Motor neuron (in vitro differentiated cells): ENCODE data around the gene SRR. TPM values are rescaled to one million over a fixed set of nuclear protein-coding genes. Genes with fewer than 3 reads are reported as not detected.

Experiments used
- ATAC-seq, 8 experiments: fragments of 200-7000 bp; cut with Tn5 transposase; replicated peaks in 6 of 8; 2 replicates each; pipeline ENCODE4 v1.8.0; 2021; ENCODE audit warnings: mild to moderate bottlenecking in 8 of 8, moderate library complexity in 8 of 8
- H3K27ac ChIP-seq, 2 donors: fragments of 250-450 bp; sonication (Bioruptor Pico); 2 replicates each; pipeline ENCODE4 v1.9.0; 2021; ENCODE audit warnings: antibody characterized with exemption in 2 of 2, mild to moderate bottlenecking in 2 of 2, moderate library complexity in 1 of 2
- H3K4me1 ChIP-seq, 2 donors: fragments of 250-450 bp; sonication (Bioruptor Pico); replicated peaks in 1 of 2; 2 replicates each; pipeline ENCODE4 v1.6.1; 2021; ENCODE audit warnings: antibody characterized with exemption in 2 of 2, mild to moderate bottlenecking in 2 of 2, moderate library complexity in 1 of 2
- H3K4me3 ChIP-seq, 5 donors: fragments of 250-450 bp; sonication (Bioruptor Pico); 2 replicates each; pipeline ENCODE4 v1.9.0; 2021; ENCODE audit warnings: antibody characterized with exemption in 5 of 5, mild to moderate bottlenecking in 5 of 5, moderate library complexity in 4 of 5
- WGBS, 10 experiments: fragments of 450-650 bp; shearing (Covaris generic); methylation state at CpG; one replicate each; pipeline ENCODE4 v1.0.0; 2022; 5-methylcytosine and 5-hydroxymethylcytosine counted together
- in situ Hi-C, 9 experiments: fragments of 400-800 bp; cut with MboI; loops; one replicate each; pipeline ENCODE4 v1.15.0; 2021; ENCODE audit warnings: low sequenced_read_pairs in 9 of 9, low pct_unique_long_range_greater_than_20kb in 2 of 9; ENCODE audit not compliant: unreplicated experiment in 9 of 9
- total RNA-seq, 8 experiments: library from RNA; unstranded; fragments of 300-600 nt; gene quantifications; 2 replicates each; pipeline versions ENCODE4 v1.2.3 to v1.2.4, GENCODE V29; 2022

Gene SRR
- total RNA-seq, 8 experiments from 2014 or later = 4.9 to 24.0 (median 10.6) TPM

DNA sequence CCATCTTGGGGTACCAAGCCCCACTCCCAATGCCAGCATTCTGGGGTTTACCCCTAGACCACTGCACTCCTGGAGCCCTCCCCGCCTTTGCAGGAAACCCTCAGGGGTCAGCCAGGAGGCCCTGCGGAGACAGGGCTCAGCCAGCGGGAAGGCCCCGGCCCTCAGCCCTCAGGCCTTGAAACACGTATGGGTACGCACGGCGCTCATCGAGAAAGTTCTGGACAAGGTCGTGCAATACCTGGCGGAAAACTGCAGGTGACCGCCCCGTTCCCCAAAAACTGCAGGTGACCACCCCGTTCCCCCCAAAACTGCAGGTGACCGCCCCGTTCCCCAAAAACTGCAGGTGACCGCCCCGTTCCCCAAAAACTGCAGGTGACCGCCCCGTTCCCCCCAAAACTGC lies 58.3 kb downstream of the SRR start:
- no peak for ATAC-seq
- Histone ChIP-seq H3K4me1 (peaks cover 15 to 18% of the 10 kb centered on the region in 2 donors), H3K4me3 (no peak overlapping the region), H3K27ac (no peak overlapping the region)
- 100% methylated on average over 1 of the region's 20 CpGs; no CpG with 5 or more reads in 9 of the 10 experiments for WGBS, 10 experiments
- in situ Hi-C loops = no loop called here

DNA sequence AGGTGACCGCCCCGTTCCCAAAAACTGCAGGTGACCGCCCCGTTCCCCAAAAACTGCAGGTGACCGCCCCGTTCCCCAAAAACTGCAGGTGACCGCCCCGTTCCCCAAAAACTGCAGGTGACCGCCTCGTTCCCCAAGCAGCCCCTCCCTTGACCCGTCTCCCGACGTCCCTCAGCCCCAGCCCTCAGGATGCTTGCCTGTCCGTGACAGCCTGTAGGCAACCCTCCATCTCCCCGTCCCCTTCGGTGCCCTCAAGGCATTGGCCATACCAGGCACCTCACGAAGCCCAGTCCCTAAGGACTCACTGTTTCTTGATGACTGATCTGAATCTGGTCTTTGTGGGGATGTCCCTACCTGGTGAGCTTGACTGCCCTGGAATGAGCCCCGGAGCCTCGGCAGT lies 58.7 kb downstream of the SRR start:
- H3K4me3 ChIP-seq = no peak overlapping the region
- peaks cover 15 to 18% of the 10 kb centered on the region in 2 donors for H3K4me1 ChIP-seq
- 100% methylated on average over 1 to 3 of the region's 19 CpGs; no CpG with 5 or more reads in 8 of the 10 experiments for WGBS, 10 experiments
- no peak for ATAC-seq
- H3K27ac ChIP-seq = no peak overlapping the region
- in situ Hi-C loops = no loop called here

DNA sequence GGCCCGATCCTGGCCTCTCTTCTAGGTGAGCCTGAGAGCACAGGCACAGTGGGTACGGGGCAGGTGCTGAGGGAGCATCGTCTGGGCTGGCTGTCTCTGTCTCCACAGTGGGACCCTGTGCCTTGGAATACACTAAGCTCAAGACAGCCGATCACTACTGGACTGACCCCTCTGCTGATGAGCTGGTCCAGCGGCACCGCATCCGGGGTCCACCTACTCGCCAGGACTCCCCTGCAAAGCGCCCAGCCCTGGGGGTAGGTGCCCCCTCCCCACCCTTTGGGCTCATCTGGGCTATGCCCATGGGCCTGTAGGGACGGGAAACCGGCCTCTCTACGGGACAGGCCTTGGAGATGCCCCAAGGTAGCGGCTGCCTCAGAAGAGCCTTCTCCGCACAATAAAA lies 59.1 kb downstream of the SRR start:
- WGBS, 10 experiments = 90% methylated on average over 2 to 4 of the region's 14 CpGs; no CpG with 5 or more reads in 8 of the 10 experiments

DNA sequence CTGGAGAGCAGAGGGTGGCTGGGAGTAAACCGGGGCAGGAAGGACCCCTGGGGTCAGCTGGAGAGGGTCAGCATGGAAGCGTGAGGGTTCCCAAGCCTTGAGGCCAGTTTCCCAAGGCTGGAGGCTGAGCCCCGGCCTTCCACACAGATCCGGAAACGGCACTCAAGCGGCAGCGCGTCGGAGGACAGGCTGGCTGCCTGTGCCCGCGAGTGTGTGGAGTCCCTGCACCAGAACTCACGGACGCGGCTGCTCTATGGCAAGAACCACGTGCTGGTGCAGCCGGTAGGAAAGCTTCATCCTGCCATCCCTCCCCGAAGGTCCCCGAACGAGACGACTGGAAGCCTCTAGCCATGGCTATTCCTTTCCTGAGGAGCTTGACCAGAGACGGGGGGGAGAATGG lies 59.6 kb downstream of the SRR start:
- ATAC-seq = no peak
- in situ Hi-C loops = no loop called here
- Histone ChIP-seq H3K27ac (no peak overlapping the region), H3K4me1 (peaks cover 15 to 18% of the 10 kb centered on the region in 2 donors), H3K4me3 (no peak overlapping the region)
- WGBS, 10 experiments = 92 to 100% (median 96%) methylated on average over 4 to 12 of the region's 21 CpGs; no CpG with 5 or more reads in 6 of the 10 experiments

More for the DNA sequence above, 59.1 kb downstream of the SRR start:
- in situ Hi-C loops = no loop called here
- no peak for ATAC-seq
- Histone ChIP-seq H3K27ac (no peak overlapping the region), H3K4me3 (no peak overlapping the region), H3K4me1 (peaks cover 15 to 18% of the 10 kb centered on the region in 2 donors)

DNA sequence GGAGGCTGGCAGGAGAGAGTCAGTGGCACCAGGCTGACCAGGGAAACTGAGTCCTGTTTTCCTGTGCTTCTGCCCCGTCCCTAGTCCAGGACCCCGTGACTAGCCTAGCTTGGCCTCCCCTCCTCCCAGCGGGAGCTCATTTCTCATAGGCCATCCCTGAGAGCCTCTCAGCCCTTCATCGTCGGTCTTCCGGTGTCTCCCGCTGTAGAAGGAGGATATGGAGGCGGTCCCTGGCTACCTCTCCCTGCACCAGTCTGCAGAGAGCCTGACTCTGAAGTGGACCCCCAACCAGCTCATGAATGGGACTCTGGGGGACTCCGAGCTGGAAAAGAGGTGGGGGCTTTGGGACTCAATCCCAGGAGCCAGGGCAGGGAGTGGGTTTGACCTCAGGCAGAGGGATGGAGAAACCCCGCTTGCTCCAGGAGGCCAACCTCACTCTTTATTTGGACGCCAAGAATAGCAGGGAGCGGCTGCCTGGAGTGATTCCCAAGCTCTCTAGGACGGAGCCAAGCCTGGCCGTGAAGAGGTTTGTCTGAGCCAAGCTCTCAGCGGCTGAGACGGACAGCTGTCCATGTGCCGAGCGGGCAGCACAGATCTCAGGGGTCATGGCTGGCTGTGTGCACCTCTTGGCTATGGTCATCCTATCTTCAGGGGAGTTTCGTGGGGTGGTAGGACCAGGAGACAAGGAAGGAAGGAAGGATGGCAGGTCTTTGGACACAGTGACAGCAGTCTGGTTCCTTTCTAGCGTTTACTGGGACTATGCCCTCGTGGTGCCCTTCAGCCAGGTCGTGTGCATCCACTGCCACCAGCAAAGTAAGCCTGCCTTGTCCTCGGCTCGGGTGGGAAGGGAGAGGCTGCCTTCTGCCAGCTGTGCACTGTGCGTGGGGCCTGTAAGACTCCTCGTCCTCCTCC lies 60.4 kb downstream of the SRR start:
- Histone ChIP-seq H3K27ac (no peak overlapping the region), H3K4me1 (peaks cover 10 to 17% of the 10 kb centered on the region in 2 donors), H3K4me3 (no peak overlapping the region)
- WGBS, 10 experiments = 40 to 100% (median 91%) methylated on average over 1 to 13 of the region's 26 CpGs
- ATAC-seq = no peak
- in situ Hi-C loops = no loop called here

DNA sequence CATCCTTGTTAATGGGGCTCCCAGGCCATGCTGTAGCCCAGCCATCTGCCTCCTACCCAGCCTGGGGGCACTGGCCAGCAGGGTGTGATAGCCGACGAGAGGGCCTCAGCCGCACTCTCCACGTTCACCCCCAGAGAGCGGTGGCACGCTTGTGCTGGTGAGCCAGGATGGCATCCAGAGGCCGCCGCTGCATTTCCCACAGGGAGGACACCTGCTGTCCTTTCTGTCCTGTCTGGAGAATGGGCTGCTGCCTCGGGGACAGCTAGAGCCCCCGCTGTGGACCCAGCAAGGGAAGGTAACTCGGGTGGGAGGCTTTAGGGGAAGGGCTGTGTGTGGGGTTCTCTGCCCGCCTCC lies 61.0 kb downstream of the SRR start:
- 60 to 80% (median 80%) methylated on average over 1 to 2 of the region's 12 CpGs; no CpG with 5 or more reads in 7 of the 10 experiments for WGBS, 10 experiments
- no peak for ATAC-seq
- no peak overlapping the region for H3K4me3 ChIP-seq
- H3K27ac ChIP-seq = no peak overlapping the region
- H3K4me1 ChIP-seq = peaks cover 3 to 16% of the 10 kb centered on the region in 2 donors
- in situ Hi-C loops = no loop called here

DNA sequence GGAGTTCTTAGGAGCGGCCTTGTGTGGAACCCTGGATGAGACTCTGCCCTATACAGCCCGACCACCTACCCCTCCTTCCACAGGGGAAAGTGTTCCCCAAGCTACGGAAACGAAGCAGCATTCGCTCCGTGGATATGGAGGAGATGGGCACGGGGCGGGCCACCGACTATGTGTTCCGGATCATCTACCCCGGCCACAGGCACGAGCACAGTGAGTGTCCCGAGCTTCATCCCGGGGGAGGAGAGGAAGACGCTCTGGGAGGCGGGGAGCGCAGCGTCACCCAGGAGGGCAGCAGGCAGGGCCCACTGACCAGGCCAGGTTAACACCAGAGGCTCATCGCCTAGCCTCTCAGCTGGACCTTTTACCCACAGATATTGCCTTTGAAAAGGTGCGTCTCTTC lies 61.4 kb downstream of the SRR start:
- H3K4me3 ChIP-seq = no peak overlapping the region
- peaks cover 0 to 12% of the 10 kb centered on the region in 2 donors for H3K4me1 ChIP-seq
- WGBS, 10 experiments = 80 to 100% (median 100%) methylated on average over 1 to 14 of the region's 20 CpGs; no CpG with 5 or more reads in 4 of the 10 experiments
- in situ Hi-C loops = no loop called here
- no peak for ATAC-seq
- H3K27ac ChIP-seq = no peak overlapping the region

DNA sequence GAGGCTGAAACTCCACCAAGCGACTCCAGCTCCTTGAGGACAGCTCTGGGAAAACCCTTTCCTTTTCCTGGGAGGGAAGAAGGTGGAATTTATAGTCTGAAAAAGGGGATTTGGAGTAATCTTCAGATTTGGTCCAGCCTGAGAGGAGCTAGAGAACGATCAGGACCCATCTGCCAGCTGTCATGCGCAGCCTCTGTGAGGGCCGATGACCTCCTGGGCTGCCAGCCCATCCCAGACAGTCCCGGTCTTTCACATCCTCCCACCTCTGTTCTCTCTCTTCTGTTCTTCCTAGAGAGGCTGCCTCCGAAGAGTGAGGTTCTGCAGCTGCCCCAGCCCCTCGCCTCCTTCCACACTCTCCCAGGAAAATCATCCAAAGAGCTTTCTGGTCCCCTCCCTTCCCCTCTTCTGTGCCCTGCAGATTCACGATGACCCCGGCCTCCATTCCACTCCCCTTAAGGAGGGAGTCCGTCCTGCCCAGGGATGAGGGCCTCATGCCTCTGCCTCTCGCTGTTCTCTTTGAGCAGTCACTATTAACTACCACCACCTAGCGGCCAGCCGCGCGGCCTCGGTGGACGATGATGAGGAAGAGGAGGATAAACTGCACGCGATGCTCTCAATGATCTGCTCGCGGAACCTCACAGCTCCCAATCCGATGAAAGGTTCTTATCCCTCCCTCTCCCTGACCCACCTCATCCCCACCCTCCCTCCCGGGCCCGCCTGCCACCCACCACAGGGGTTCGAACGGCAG lies 63.2 kb downstream of the SRR start:
- WGBS, 10 experiments = 48 to 86% (median 75%) methylated on average over 1 to 6 of the region's 26 CpGs; no CpG with 5 or more reads in 5 of the 10 experiments
- in situ Hi-C loops = no loop called here
- ATAC-seq = no peak
- H3K4me3 ChIP-seq = no peak overlapping the region
- no peak overlapping the region for H3K27ac ChIP-seq
- H3K4me1 ChIP-seq = peaks cover 0 to 12% of the 10 kb centered on the region in 2 donors

DNA sequence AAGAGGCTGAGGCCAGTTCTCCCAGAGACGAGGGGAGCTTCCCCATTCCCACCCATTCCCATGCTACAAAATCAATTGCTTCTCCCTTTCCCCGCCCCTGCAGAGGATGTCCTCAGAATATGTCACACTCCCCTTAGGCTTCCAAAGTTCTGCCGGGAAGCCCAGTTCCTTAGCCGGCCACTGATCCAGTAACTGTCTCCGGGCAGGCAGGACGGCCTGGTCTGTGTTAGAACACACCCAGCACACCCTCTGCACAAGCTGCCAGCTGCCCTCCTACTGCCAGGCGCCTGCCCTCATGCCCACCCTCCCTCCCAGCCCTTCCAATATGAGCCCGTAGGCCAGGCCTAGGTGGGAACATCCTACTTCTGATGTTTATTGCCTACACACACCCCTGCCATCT lies 64.6 kb downstream of the SRR start:
- peaks cover 0 to 12% of the 10 kb centered on the region in 2 donors for H3K4me1 ChIP-seq
- no peak overlapping the region for H3K4me3 ChIP-seq
- ATAC-seq = peak in 2 of 8 experiments; percentile 51 to 64
- H3K27ac ChIP-seq = no peak overlapping the region
- in situ Hi-C loops = no loop called here
- 67% methylated on average over 1 of the region's 8 CpGs; no CpG with 5 or more reads in 8 of the 10 experiments for WGBS, 10 experiments

DNA sequence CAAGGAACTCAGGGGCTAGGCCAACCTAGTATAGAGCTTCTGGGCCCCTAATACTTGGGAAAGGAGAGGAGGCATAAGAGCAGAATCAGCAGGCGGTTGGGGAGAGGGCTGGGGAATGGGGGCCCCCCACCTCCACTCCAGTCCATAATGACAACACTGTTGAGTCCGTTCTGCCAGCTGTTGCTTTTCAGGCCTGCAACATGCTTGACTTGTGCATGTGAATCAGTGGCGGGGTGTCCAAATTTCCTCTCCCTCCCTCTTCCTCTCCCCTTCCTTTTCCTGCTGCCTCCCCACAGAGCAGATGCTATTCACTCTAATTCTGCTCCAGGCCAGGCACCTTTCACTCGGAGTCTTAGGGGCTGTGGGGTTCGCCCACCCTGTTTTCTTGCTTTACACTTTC lies 65.3 kb downstream of the SRR start:
- no peak overlapping the region for H3K27ac ChIP-seq
- peak in 1 of 8 experiments; percentile 2 for ATAC-seq
- 50 to 100% (median 82%) methylated on average over 1 to 3 of the region's 5 CpGs; no CpG with 5 or more reads in 4 of the 10 experiments for WGBS, 10 experiments
- H3K4me1 ChIP-seq = peaks cover 0 to 12% of the 10 kb centered on the region in 2 donors
- in situ Hi-C loops = no loop called here
- H3K4me3 ChIP-seq = no peak overlapping the region

DNA sequence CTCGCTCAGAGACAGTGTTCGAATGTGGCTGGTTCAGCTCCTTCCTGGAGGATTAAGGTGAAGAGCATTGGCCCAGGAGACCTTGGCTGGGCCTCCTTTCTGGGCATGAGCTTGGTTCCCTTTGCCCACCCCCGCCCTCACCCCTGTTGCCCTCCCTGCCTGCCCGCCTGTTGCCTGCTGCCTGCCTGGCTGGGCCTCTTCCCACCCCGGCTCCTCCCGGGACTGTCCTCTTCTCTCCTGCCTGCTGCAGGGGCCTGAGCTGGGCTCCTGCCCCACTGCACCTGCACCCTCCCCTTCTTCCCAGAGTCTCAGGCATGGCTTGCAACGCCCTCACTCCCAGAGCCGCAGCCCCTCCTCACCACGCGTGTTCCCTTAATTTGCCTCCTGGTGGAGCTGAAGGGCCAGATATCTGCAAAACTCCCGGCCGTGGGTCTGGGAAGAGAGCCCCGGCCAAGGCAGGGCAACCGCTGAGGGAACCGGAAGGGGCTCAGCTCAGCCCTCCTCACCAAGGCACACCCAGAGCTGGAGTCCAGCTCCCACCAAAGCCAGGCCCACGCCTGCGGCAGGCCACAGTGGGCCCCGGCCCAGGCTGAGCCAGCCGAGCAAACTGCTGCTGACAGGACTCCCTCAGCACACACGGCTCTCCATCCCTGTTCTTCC lies 65.9 kb downstream of the SRR start:
- Histone ChIP-seq H3K4me3 (no peak overlapping the region), H3K27ac (no peak overlapping the region), H3K4me1 (peaks cover 0 to 12% of the 10 kb centered on the region in 2 donors)
- peak in 7 of 8 experiments; percentile 45 to 84 (median 66) for ATAC-seq
- WGBS, 10 experiments = 0 to 48% (median 44%) methylated on average over 2 to 7 of the region's 20 CpGs; no CpG with 5 or more reads in 7 of the 10 experiments
- in situ Hi-C loops = no loop called here

DNA sequence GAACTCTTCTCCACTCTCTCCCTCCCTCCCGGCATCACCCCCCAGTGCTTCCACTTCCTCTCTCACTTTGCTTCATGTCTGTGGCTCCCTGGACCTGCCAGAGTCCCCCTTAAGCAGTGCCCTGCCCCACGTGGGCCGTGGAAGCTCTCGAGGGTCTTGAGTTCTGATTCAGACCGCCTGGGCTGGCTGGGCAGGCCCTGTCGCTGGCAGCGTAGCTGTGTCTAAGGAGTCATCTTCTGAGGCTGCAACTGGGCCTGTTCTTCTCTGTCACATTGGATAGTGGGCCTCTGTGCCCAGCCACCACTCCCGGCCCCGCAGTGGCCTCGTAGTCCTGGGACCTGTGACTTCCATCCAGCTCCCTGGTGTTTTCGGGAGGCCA lies 66.5 kb downstream of the SRR start:
- Histone ChIP-seq H3K27ac (no peak overlapping the region), H3K4me1 (peaks cover 0 to 12% of the 10 kb centered on the region in 2 donors), H3K4me3 (no peak overlapping the region)
- ATAC-seq = no peak
- 37 to 100% (median 60%) methylated on average over 1 to 3 of the region's 11 CpGs; no CpG with 5 or more reads in 7 of the 10 experiments for WGBS, 10 experiments
- in situ Hi-C loops = no loop called here
